H1 (cell line): ENCODE results near the gene ZNF414. TPM values are rescaled to one million over a fixed set of nuclear protein-coding genes. Genes with fewer than 3 reads are reported as not detected.

Experiments used
- CTCF ChIA-PET: fragments of 300-600 bp; sonication (Branson Sonifier 250); formaldehyde crosslinking; loops from one replicate; lab custom pipeline; 2021; ENCODE audit not compliant: partially characterized antibody; lab: Charles Lee
- POLR2A ChIA-PET: fragments of 300-600 bp; sonication (Branson Sonifier 250); formaldehyde crosslinking; loops from one replicate; lab custom pipeline; 2021; ENCODE audit warnings: inconsistent platforms; ENCODE audit not compliant: partially characterized antibody; lab: Charles Lee
- DNase-seq, 2 experiments: peaks; one replicate each; pipeline versions ENCODE4 v3.0.0 to v3.0.0-alpha.2; 2010 to 2022; ENCODE audit warnings: low spot score in 2 of 2, low read depth in 1 of 2, mixed read lengths in 1 of 2
- FAIRE-seq: peaks from 2 replicates; lab custom pipeline; 2011; peaks lifted over from hg19 to GRCh38; lab: Jason Lieb, UNC
- H2AFZ ChIP-seq: 2 replicates; pipeline ENCODE4 v1.8.1; 2012; ENCODE audit warnings: low read length, inconsistent platforms
- H2AK5ac ChIP-seq: 2 replicates; pipeline ENCODE4 v1.6.1; 2013; ENCODE audit warnings: low read depth, low read length
- H2BK120ac ChIP-seq: replicated peaks from 2 replicates; pipeline ENCODE3; 2013; ENCODE audit warnings: low read depth, low read length, inconsistent platforms
- H2BK12ac ChIP-seq: 2 replicates; pipeline ENCODE4 v1.6.1; 2013; ENCODE audit warnings: low read depth, low read length
- H2BK15ac ChIP-seq: 2 replicates; pipeline ENCODE4 v1.6.1; 2013; ENCODE audit warnings: low read length
- H2BK20ac ChIP-seq: 2 replicates; pipeline ENCODE4 v1.6.1; 2013; ENCODE audit warnings: low read length
- H2BK5ac ChIP-seq: 2 replicates; pipeline ENCODE4 v1.6.1; 2013; ENCODE audit warnings: low read depth, low read length
- H3K14ac ChIP-seq: 2 replicates; pipeline ENCODE4 v1.6.1; 2013; ENCODE audit warnings: inconsistent platforms; ENCODE audit not compliant: insufficient read length
- H3K18ac ChIP-seq: 2 replicates; pipeline ENCODE4 v1.6.1; 2013; ENCODE audit warnings: low read length; ENCODE audit errors: extremely low read depth
- H3K23ac ChIP-seq: 2 replicates; pipeline ENCODE4 v1.6.1; 2013; ENCODE audit warnings: inconsistent platforms; ENCODE audit not compliant: insufficient read length
- H3K23me2 ChIP-seq: 2 replicates; pipeline ENCODE4 v1.6.1; 2013; ENCODE audit warnings: low read depth, low read length
- H3K27ac ChIP-seq: 2 replicates; pipeline ENCODE4 v1.6.1; 2011; ENCODE audit warnings: low read depth, low read length, inconsistent platforms
- H3K27me3 ChIP-seq, 4 experiments: replicated peaks in 1 of 4; 1 replicate in 1 of 4; 2 replicates in 3 of 4; pipeline versions ENCODE4 v1.6.1 to v1.8.1; 2011 to 2013; ENCODE audit warnings: low read length in 3 of 4, mild to moderate bottlenecking in 3 of 4, inconsistent platforms in 2 of 4, mixed read lengths in 2 of 4, moderate library complexity in 1 of 4; ENCODE audit not compliant: control insufficient read depth in 3 of 4, insufficient read depth in 3 of 4; ENCODE audit errors: extremely low read depth in 1 of 4
- H3K36me3 ChIP-seq, 4 experiments: 2 replicates each; pipeline versions ENCODE4 v1.6.1 to v1.8.1; 2011 to 2013; ENCODE audit warnings: mild to moderate bottlenecking in 4 of 4, low read length in 3 of 4, moderate library complexity in 2 of 4, control low read depth in 1 of 4, inconsistent platforms in 1 of 4; ENCODE audit not compliant: insufficient read depth in 4 of 4, control insufficient read depth in 2 of 4
- H3K4ac ChIP-seq: replicated peaks from 2 replicates; pipeline ENCODE3; 2013; ENCODE audit warnings: low read length, low read depth, mixed read lengths, inconsistent platforms; ENCODE audit not compliant: insufficient read length
- H3K4me1 ChIP-seq, 4 experiments: replicated peaks in 1 of 4; 1 replicate in 1 of 4; 2 replicates in 3 of 4; pipeline versions ENCODE4 v1.6.1 to v1.8.1; 2011 to 2013; ENCODE audit warnings: low read length in 3 of 4, inconsistent platforms in 2 of 4, mixed read lengths in 1 of 4; ENCODE audit not compliant: insufficient read depth in 4 of 4, control insufficient read depth in 3 of 4
- H3K4me2 ChIP-seq, 2 experiments: 2 replicates each; pipeline versions ENCODE4 v1.6.1 to v1.8.1; 2011 to 2013; ENCODE audit warnings: low read depth in 2 of 2, low read length in 2 of 2, control low read depth in 1 of 2, inconsistent platforms in 1 of 2, mild to moderate bottlenecking in 1 of 2; ENCODE audit not compliant: insufficient read depth in 1 of 2
- H3K4me3 ChIP-seq, 4 experiments: fragments of 200-600, 300-600 bp in 1 of 4; sonication (generic), shearing (Covaris generic), sonication (Bioruptor Twin) in 1 of 4; 2 replicates each; pipeline versions ENCODE4 v1.5.1 to v1.8.1; 2011 to 2016; ENCODE audit warnings: low read length in 4 of 4, low read depth in 3 of 4, control low read depth in 2 of 4, inconsistent platforms in 2 of 4, mild to moderate bottlenecking in 2 of 4, mixed read lengths in 1 of 4, moderate library complexity in 1 of 4; ENCODE audit not compliant: insufficient read depth in 2 of 4; ENCODE audit errors: extremely low read depth in 1 of 4
- H3K56ac ChIP-seq: replicated peaks from 2 replicates; pipeline ENCODE3; 2013; ENCODE audit warnings: low read depth, mild to moderate bottlenecking, mixed read lengths, low read length, inconsistent platforms; ENCODE audit not compliant: insufficient read length
- H3K79me1 ChIP-seq: 2 replicates; pipeline ENCODE4 v1.6.1; 2013; ENCODE audit warnings: low read depth, low read length, control low read depth
- H3K79me2 ChIP-seq, 2 experiments: 2 replicates each; pipeline versions ENCODE4 v1.6.1 to v1.8.1; 2012 to 2013; ENCODE audit warnings: low read length in 2 of 2, mild to moderate bottlenecking in 2 of 2, inconsistent platforms in 1 of 2; ENCODE audit not compliant: insufficient read depth in 2 of 2, control insufficient read depth in 1 of 2
- H3K9ac ChIP-seq, 4 experiments: replicated peaks in 1 of 4; 1 replicate in 1 of 4; 2 replicates in 3 of 4; pipeline versions ENCODE4 v1.6.1 to v1.8.1; 2011 to 2013; ENCODE audit warnings: low read depth in 3 of 4, low read length in 3 of 4, control low read depth in 2 of 4, mild to moderate bottlenecking in 2 of 4, moderate library complexity in 2 of 4, inconsistent platforms in 1 of 4; ENCODE audit errors: extremely low read depth in 1 of 4
- H3K9me3 ChIP-seq, 2 experiments: 2 replicates each; pipeline versions ENCODE4 v1.6.1 to v1.8.1; 2012 to 2013; ENCODE audit warnings: mild to moderate bottlenecking in 2 of 2, moderate library complexity in 2 of 2, control low read depth in 1 of 2, inconsistent platforms in 1 of 2, low read depth in 1 of 2, low read length in 1 of 2, mixed read lengths in 1 of 2; ENCODE audit not compliant: insufficient read depth in 2 of 2
- H4K20me1 ChIP-seq, 2 experiments: replicated peaks in 1 of 2; 2 replicates each; pipeline versions ENCODE3 to v1.8.1; 2011 to 2013; ENCODE audit warnings: inconsistent platforms in 2 of 2, low read length in 2 of 2, mild to moderate bottlenecking in 1 of 2; ENCODE audit not compliant: insufficient read depth in 2 of 2, control insufficient read depth in 1 of 2
- H4K5ac ChIP-seq: 2 replicates; pipeline ENCODE4 v1.6.1; 2013; ENCODE audit warnings: low read length, low read depth, mixed read lengths, inconsistent platforms; ENCODE audit not compliant: insufficient read length
- H4K8ac ChIP-seq: 2 replicates; pipeline ENCODE4 v1.8.0; 2013; ENCODE audit warnings: mild to moderate bottlenecking, moderate library complexity, low read length, inconsistent platforms; ENCODE audit not compliant: insufficient read depth; ENCODE audit errors: extremely low read depth
- H4K91ac ChIP-seq: replicated peaks from 2 replicates; pipeline ENCODE3; 2013; ENCODE audit warnings: low read length, mixed read lengths, inconsistent platforms; ENCODE audit not compliant: insufficient read length
- CREB1 ChIP-seq: IDR thresholded peaks from 2 replicates; pipeline ENCODE4 v1.6.1; 2012; ENCODE audit warnings: inconsistent platforms
- EP300 ChIP-seq, 2 experiments: IDR thresholded peaks; 1 replicate in 1 of 2; 2 replicates in 1 of 2; pipeline ENCODE4 v1.6.1; 2011 to 2012; ENCODE audit warnings: low read depth in 2 of 2, low read length in 2 of 2, mild to moderate bottlenecking in 2 of 2, borderline replicate concordance in 1 of 2, inconsistent platforms in 1 of 2, moderate library complexity in 1 of 2
- KDM1A ChIP-seq: fragments of 200-600, 300-600 bp; sonication (generic); IDR thresholded peaks from 2 replicates; pipeline ENCODE4 v1.7.1; 2016; ENCODE audit warnings: mild to moderate bottlenecking, low read length, borderline replicate concordance
- RXRA ChIP-seq: IDR thresholded peaks from 2 replicates; pipeline ENCODE4 v1.6.1; 2011; ENCODE audit warnings: low read depth, mild to moderate bottlenecking, low read length, moderate library complexity; ENCODE audit not compliant: insufficient read depth
- SP4 ChIP-seq: IDR thresholded peaks from 2 replicates; pipeline ENCODE4 v1.6.1; 2012; ENCODE audit warnings: low read length, inconsistent platforms
- YY1 ChIP-seq: IDR thresholded peaks from 2 replicates; pipeline ENCODE4 v1.6.1; 2011; ENCODE audit warnings: low read depth, mild to moderate bottlenecking, low read length
- WGBS, 2 experiments: shearing (Covaris generic) in 1 of 2; methylation state at CpG; one replicate each; pipeline versions ENCODE4 v1.1.6 to v1.1.7; 2013 to 2015; ENCODE audit warnings: low lambda C conversion rate in 2 of 2, mixed read lengths in 2 of 2, inconsistent platforms in 1 of 2, low coverage in 1 of 2, missing lambda C conversion rate in 1 of 2; ENCODE audit not compliant: insufficient replicate concordance in 2 of 2, insufficient coverage in 1 of 2, insufficient read length in 1 of 2; ENCODE audit errors: extremely low coverage in 1 of 2, missing lambda C conversion rate in 1 of 2; 5-methylcytosine and 5-hydroxymethylcytosine counted together
- polyA plus RNA-seq, 7 experiments: library from polyadenylated mRNA; depleted of rRNA in 3 of 7; stranded (reverse) in 5 of 7; unstranded in 2 of 7; fragments of >200 nt in 5 of 7; fragments of 200-250 nt in 2 of 7; gene quantifications; 1 replicate in 5 of 7; 2 replicates in 1 of 7; 4 replicates in 1 of 7; pipeline versions ENCODE4 v1.2.1 to v1.2.3, GENCODE V29; 2011 to 2013; ENCODE audit warnings: missing spikeins in 2 of 7, mixed read lengths in 2 of 7
- total RNA-seq: library from RNA; stranded (reverse); fragmentation: NEBNext Ultra II Directional; extraction: Animal tissue kit (Norgen Biotek cat#: 25700); gene quantifications from 2 replicates; pipeline ENCODE4 v1.2.1, GENCODE V29; 2021
- TF ChIP-seq, protein P1 (sequence below): IDR thresholded peaks from 2 replicates; pipeline ENCODE4 v1.6.1; 2012; ENCODE audit warnings: low read length, inconsistent platforms
- TF ChIP-seq, protein P2 (sequence below): IDR thresholded peaks from 2 replicates; pipeline ENCODE4 v1.6.1; 2011; ENCODE audit warnings: low read depth, mild to moderate bottlenecking, low read length; ENCODE audit not compliant: insufficient read depth
- TF ChIP-seq, protein P3 (sequence below), 3 experiments: IDR thresholded peaks; 1 replicate in 2 of 3; 2 replicates in 1 of 3; pipeline versions ENCODE4 v1.5.1 to v1.6.1; 2011; ENCODE audit warnings: low read length in 3 of 3, mild to moderate bottlenecking in 3 of 3, inconsistent platforms in 2 of 3, low read depth in 1 of 3, moderate library complexity in 1 of 3; ENCODE audit not compliant: insufficient read depth in 1 of 3; ENCODE audit errors: control extremely low read depth in 1 of 3

The ZNF414 gene
- total and polyA plus RNA-seq, 2 of the 8 experiments (the other 6 are each of a cell fraction or from before 2014, with no cell fraction given) = 9.7 to 26.8 TPM

DNA sequence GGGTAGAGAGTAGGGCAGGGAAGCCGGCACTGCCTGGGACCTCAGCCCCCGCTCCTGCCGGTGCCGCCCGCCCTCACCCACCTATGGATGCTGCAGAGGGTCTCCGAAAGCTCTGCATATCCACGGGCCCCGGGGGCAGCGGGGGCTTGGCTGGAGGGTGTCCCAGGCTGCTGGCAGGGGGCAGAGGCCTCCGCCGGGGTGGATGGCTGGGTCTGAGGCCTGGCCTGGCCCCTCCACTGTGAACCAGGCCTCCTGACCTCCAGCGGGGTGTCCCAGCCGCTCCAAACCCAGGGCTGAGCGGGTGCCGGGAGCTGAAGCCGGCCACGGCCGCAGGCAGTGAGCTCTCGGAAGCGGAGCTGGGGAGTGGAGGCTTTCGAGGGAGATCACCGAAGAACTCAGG lies 15.7 kb downstream of the ZNF414 start:
- Histone ChIP-seq H3K23ac (no peak overlapping the region), H2BK15ac (no peak overlapping the region), H3K4me1 (peaks cover 0 to 11% (median 3%) of the 10 kb centered on the region in 4 experiments; a peak in 3 of 7 replicates), H3K9ac (no peak overlapping the region), H2BK120ac (no peak overlapping the region), H2AFZ (no peak overlapping the region), H2BK12ac (no peak overlapping the region), H3K36me3 (no peaks in the 10 kb centered on the region), H3K79me2 (no peaks in the 10 kb centered on the region), H3K27me3 (no peaks in the 10 kb centered on the region), H3K18ac (no peak overlapping the region), H2BK20ac (no peak overlapping the region), H4K20me1 (no peaks in the 10 kb centered on the region), H2BK5ac (no peak overlapping the region), H3K27ac (no peak overlapping the region), H4K8ac (peak overlapping the region; percentile 46; the same call in 1 of the 2 replicates), H3K4me2 (no peak overlapping the region), H4K5ac (no peak overlapping the region), H3K9me3 (no peaks in the 10 kb centered on the region), H3K56ac (no peak overlapping the region), H2AK5ac (no peak overlapping the region), H3K23me2 (no peaks in the 10 kb centered on the region; the same call in 1 of the 2 replicates), H3K79me1 (no peaks in the 10 kb centered on the region; the same call in 1 of the 2 replicates), H3K14ac (no peak overlapping the region), H4K91ac (no peak overlapping the region), H3K4me3 (no peak overlapping the region), H3K4ac (no peak overlapping the region)
- DNase-seq (no peak), FAIRE-seq (no peak)
- ChIA-PET POLR2A (interaction anchor here (0.8 to 2.4 kb wide), 3 partner anchors 8 to 15 kb away, joined by 3 to 14 read pairs (median 5); partner anchors contain the start of gene ZNF414), CTCF (interaction anchor here (1.5 to 1.6 kb wide), 2 partner anchors 9 to 81 kb away, joined by 7 to 8 read pairs; no protein-coding TSS in a partner anchor)
- WGBS, 2 experiments = 89% methylated on average over 6 of the region's 22 CpGs; no CpG with 5 or more reads in 1 of the 2 experiments
- TF ChIP-seq CREB1 = no peak
- TF ChIP-seq, protein P1, sequence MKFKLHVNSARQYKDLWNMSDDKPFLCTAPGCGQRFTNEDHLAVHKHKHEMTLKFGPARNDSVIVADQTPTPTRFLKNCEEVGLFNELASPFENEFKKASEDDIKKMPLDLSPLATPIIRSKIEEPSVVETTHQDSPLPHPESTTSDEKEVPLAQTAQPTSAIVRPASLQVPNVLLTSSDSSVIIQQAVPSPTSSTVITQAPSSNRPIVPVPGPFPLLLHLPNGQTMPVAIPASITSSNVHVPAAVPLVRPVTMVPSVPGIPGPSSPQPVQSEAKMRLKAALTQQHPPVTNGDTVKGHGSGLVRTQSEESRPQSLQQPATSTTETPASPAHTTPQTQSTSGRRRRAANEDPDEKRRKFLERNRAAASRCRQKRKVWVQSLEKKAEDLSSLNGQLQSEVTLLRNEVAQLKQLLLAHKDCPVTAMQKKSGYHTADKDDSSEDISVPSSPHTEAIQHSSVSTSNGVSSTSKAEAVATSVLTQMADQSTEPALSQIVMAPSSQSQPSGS = no peak
- TF ChIP-seq RXRA = no peak
- TF ChIP-seq, protein P2, sequence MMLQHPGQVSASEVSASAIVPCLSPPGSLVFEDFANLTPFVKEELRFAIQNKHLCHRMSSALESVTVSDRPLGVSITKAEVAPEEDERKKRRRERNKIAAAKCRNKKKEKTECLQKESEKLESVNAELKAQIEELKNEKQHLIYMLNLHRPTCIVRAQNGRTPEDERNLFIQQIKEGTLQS = no peak
- TF ChIP-seq SP4 = no peak
- no peak for TF ChIP-seq EP300 (IDR thresholded peaks at IDR 0.05; ENCODE audit: borderline replicate concordance in 1 of 2, low read depth in 2 of 2, low read length in 2 of 2)
- no peak for TF ChIP-seq YY1
- no peak for TF ChIP-seq KDM1A
- TF ChIP-seq, protein P3, sequence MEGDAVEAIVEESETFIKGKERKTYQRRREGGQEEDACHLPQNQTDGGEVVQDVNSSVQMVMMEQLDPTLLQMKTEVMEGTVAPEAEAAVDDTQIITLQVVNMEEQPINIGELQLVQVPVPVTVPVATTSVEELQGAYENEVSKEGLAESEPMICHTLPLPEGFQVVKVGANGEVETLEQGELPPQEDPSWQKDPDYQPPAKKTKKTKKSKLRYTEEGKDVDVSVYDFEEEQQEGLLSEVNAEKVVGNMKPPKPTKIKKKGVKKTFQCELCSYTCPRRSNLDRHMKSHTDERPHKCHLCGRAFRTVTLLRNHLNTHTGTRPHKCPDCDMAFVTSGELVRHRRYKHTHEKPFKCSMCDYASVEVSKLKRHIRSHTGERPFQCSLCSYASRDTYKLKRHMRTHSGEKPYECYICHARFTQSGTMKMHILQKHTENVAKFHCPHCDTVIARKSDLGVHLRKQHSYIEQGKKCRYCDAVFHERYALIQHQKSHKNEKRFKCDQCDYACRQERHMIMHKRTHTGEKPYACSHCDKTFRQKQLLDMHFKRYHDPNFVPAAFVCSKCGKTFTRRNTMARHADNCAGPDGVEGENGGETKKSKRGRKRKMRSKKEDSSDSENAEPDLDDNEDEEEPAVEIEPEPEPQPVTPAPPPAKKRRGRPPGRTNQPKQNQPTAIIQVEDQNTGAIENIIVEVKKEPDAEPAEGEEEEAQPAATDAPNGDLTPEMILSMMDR (IDR thresholded peaks at IDR 0.05; ENCODE audit: control extremely low read depth in 1 of 3, insufficient read depth in 1 of 3, low read depth in 1 of 3, low read length in 3 of 3) = no peak
